ENCODE data around the gene CCDC9B.

Gene CCDC9B

DNA sequence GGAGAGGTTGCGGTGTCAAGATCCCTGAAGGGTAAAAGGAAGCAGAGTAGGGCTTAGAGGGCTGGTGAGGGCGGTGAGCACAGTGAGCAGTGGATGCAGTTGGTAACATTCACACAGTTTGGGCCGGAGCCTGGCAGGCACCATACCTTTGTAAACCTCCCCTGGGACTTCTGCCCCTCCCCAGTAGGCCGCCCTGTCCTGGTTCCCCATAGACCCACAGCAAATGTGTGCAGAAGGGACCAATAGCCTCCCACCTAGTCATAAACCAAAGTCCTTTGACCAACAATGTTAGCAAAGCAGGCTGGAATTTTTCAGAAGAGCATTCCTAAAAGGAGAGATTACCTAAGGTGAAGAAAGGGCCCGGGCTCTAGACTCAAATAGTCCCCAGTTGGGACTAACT lies 8.4 kb upstream of the CCDC9B start:
- Histone ChIP-seq H3K4me3 (ENCODE audit: low read length) (no peak overlapping the region), H3K9ac (ENCODE audit: low read length) (no peak overlapping the region), H3K36me3 (ENCODE audit: control insufficient read depth, low read depth, low read length) (no peaks in the 10 kb centered on the region), H3K27ac (ENCODE audit: low read length) (no peak overlapping the region), H3K9me3 (ENCODE audit: control insufficient read depth, low read depth, low read length) (no peaks in the 10 kb centered on the region), H3K27me3 (ENCODE audit: control insufficient read depth, insufficient read depth, low read length) (no peaks in the 10 kb centered on the region), H3K4me1 (ENCODE audit: control insufficient read depth, low read depth, low read length) (peaks cover 6% of the 10 kb centered on the region)

DNA sequence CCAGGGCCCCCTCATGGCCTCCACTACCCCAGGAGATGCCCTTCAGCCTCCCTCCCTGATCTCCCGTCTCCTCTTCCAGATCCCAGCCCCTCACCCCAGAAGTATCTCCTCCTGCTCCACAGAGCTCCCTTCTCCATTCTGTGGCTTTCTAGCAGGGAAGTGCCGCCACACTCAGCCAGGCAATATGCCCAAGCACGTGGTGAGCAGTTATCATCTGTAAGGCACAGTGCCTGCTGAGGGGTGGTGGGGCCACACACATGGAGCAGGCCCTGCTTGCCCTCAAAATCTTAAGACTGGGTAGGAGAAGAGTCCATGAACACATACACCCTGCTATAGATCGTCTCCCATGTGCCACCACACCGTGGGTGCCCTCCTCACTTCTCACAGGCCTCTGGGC lies 7.7 kb upstream of the CCDC9B start:
- H3K4me1 ChIP-seq (ENCODE audit: control insufficient read depth, low read depth, low read length), result no peaks in the 10 kb centered on the region
- H3K4me3 ChIP-seq (ENCODE audit: low read length), result no peak overlapping the region
- no peaks in the 10 kb centered on the region for H3K36me3 ChIP-seq (ENCODE audit: control insufficient read depth, low read depth, low read length)
- H3K27ac ChIP-seq (ENCODE audit: low read length), result no peak overlapping the region
- no peaks in the 10 kb centered on the region for H3K9me3 ChIP-seq (ENCODE audit: control insufficient read depth, low read depth, low read length)
- no peaks in the 10 kb centered on the region for H3K27me3 ChIP-seq (ENCODE audit: control insufficient read depth, insufficient read depth, low read length)
- H3K9ac ChIP-seq (ENCODE audit: low read length), result no peak overlapping the region

DNA sequence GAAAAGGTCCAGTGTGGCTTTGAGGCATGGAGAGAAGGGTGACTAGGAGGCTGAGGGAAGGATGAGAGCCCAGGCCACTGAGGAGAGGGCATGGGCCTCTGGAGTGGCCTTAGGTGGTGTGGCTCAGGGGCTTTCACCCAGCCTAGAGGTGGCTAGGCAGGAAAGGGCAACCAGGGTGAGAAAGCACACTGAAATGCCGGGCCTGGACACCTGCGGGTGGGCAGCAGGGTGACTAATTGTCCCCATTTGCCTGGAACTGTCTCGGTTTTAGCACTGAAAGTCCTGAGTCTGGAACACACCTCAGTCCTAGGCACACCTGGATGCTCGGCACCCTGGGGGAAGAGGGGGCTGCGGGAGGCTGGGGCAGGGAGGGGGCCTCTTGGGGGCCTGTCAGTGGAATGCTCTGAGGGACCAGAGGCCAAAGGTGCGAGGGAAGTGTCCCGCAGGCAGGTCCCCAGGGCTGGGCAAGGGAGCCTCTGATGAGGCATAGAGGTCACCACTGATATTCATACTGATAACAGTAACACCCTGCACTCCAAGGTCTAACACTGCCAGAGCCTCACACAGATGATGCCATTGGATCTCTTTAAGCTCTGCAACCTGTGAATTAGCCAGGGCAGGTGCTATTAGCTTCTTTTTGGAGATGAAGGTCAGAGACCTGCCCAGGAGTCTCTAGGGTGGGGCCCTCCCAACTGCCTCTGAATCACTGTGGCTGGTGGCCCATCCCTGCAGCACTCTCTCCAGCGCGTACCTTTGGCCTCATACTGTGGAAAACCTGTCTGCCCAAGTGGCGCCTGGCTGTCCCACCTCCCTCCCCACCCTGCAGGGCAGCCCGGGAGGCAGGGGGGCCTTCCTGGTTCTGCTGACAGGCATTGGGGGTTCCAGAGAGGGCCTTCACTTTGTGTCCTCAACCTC lies 7.1 kb upstream of the CCDC9B start:
- H3K27me3 ChIP-seq (ENCODE audit: control insufficient read depth, insufficient read depth, low read length), result no peaks in the 10 kb centered on the region
- H3K9ac ChIP-seq (ENCODE audit: low read length), result no peak overlapping the region
- H3K4me3 ChIP-seq (ENCODE audit: low read length), result no peak overlapping the region
- no peaks in the 10 kb centered on the region for H3K9me3 ChIP-seq (ENCODE audit: control insufficient read depth, low read depth, low read length)
- no peaks in the 10 kb centered on the region for H3K4me1 ChIP-seq (ENCODE audit: control insufficient read depth, low read depth, low read length)
- H3K36me3 ChIP-seq (ENCODE audit: control insufficient read depth, low read depth, low read length), result no peaks in the 10 kb centered on the region
- H3K27ac ChIP-seq (ENCODE audit: low read length), result no peak overlapping the region

DNA sequence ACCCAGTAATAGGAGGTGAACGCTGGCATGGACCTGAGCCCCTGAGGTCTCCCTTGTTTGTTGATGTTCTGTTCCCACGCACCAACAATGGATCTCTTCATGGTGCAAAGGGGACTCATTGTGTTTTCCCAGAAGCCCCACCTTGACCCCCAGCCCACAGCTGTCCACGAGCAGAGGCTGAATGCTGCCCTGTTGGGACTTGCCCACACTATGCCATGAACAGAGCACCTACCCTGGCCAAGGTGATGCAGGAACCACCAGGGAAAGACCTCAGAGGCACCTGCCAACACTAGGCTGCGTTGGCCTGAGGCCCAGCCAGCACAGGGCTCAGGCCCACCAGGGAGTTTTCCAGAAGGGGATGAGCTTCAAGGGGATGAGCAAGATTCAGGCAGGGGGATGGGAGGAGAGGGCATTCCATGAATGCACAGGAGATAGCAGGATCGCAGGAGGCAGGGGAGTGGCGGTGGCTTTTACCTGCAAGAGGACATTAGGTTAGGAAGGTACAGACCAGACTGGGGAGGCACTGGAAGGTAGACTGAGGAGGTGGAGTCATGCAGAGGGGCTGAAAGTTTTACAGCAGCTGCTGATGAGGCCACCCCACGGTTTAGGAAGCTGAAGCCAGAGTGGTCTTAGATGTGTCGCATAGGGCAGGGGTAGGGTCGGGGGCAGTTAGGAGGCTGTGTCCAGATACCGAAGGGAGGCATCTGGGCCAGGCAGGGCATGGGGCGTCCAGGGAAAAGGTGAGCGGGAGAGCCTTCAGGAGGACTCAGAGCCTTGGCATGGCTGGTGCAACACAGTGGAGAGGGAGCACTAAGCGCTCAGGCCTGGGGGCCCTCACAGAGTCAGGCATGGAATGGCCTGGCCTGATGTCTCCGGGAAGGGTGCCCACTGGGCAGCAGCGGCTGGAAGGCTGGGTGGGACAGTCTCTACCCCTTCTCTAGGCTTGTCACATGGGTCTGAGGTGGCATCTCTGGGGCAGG lies 6.1 kb upstream of the CCDC9B start:
- H3K36me3 ChIP-seq (ENCODE audit: control insufficient read depth, low read depth, low read length), result no peaks in the 10 kb centered on the region
- H3K9me3 ChIP-seq (ENCODE audit: control insufficient read depth, low read depth, low read length), result no peaks in the 10 kb centered on the region
- H3K9ac ChIP-seq (ENCODE audit: low read length), result no peak overlapping the region

DNA sequence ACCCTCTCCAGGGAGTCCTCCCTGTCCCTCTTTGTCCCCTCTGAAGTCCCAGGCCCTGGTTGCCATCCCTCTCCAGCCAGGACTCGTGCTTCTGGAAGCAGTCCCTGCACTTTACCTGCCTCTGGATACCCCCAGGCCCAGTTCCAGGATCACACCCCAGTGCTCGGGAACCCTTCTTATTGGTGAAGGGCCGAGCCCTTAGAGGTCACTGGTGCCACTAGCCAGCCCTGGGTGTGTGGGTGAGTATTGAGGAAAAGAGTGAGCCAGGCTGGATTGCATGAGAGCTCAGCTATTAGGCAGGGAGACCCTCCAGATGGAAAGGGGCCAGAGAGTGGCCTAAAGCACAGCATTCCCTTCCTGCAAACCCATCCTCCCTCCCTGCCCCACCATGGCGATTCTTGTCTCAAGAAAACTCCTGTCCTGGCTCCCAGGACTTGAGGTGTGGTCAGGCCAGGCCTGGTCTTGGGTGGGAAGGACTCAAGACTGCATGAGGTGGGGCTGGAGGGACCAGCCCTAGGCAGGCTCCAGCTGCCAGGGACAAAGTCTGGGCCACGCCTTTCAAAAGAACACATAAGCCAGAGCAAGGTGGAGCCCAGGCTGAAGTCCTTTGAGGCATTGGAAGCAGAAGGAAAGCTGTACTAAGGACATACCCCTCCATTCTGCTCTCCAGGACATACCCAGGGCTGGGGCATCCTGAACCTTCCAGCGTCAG lies 5.3 kb upstream of the CCDC9B start:
- Histone ChIP-seq H3K27me3 (ENCODE audit: control insufficient read depth, insufficient read depth, low read length) (no peaks in the 10 kb centered on the region), H3K4me3 (ENCODE audit: low read length) (no peak overlapping the region), H3K27ac (ENCODE audit: low read length) (no peak overlapping the region), H3K4me1 (ENCODE audit: control insufficient read depth, low read depth, low read length) (no peaks in the 10 kb centered on the region), H3K9me3 (ENCODE audit: control insufficient read depth, low read depth, low read length) (no peaks in the 10 kb centered on the region), H3K9ac (ENCODE audit: low read length) (no peak overlapping the region), H3K36me3 (ENCODE audit: control insufficient read depth, low read depth, low read length) (no peaks in the 10 kb centered on the region)

More for the DNA sequence above, 6.1 kb upstream of the CCDC9B start:
- Histone ChIP-seq H3K4me1 (ENCODE audit: control insufficient read depth, low read depth, low read length) (no peaks in the 10 kb centered on the region), H3K4me3 (ENCODE audit: low read length) (no peak overlapping the region), H3K27me3 (ENCODE audit: control insufficient read depth, insufficient read depth, low read length) (no peaks in the 10 kb centered on the region), H3K27ac (ENCODE audit: low read length) (no peak overlapping the region)

DNA sequence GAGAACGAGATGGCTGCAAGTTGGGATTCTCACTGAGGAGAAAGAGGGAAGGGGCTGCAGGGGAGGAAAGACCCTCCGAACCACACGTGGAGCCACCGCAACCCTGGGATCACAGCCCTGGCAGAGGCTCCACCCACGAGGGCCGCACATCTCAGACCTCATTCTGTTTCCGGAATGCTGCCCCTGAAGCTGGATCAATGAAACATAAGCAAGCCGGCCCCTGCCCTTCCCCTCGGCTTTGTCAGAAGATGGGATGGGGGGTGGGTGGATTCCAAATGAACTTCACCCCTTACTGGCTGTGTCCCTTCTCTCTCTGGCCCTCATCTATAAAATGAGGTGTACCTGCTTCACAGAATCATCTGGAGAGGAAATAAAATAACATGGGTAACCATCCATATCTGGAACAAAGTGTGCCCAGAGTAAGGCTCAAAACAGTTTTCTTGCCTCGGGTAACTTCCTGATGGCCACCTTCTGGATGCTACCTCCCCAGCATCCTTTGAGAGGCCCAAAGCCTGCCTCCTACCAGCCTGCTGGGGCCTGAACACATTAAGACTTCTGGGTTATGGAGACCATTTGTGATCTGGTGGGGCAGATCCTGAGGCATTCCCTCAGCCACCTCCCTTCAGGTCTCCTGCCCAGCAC lies 4.6 kb upstream of the CCDC9B start:
- Histone ChIP-seq H3K36me3 (ENCODE audit: control insufficient read depth, low read depth, low read length) (no peaks in the 10 kb centered on the region), H3K9ac (ENCODE audit: low read length) (no peak overlapping the region), H3K4me1 (ENCODE audit: control insufficient read depth, low read depth, low read length) (no peaks in the 10 kb centered on the region), H3K27me3 (ENCODE audit: control insufficient read depth, insufficient read depth, low read length) (no peaks in the 10 kb centered on the region), H3K4me3 (ENCODE audit: low read length) (no peak overlapping the region), H3K9me3 (ENCODE audit: control insufficient read depth, low read depth, low read length) (no peaks in the 10 kb centered on the region), H3K27ac (ENCODE audit: low read length) (no peak overlapping the region)

DNA sequence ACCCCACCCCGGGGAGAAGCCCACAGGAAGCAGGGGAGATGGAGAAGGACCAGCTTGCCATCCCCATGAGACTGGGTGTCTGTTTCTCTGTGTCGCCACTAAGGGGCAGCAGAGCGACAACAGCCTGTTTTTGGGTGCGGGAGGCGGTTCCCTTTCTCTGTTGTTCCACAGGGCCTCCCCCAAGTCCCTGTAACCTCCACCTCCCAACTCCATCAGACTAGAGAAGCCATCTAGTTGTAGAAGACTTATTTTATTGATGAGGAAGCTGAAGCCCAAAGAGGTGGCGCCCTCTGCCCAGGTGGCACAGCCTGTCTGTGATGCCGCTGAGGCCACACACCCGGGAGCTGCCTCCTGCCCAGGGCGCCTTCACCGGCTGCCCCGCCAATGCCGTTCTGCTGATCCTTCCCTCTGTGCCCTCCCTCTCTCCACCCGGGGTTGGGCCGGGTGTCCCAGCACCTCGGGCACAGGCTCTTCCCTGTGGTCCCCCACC lies 3.9 kb upstream of the CCDC9B start:
- Histone ChIP-seq H3K36me3 (ENCODE audit: control insufficient read depth, low read depth, low read length) (no peaks in the 10 kb centered on the region), H3K9me3 (ENCODE audit: control insufficient read depth, low read depth, low read length) (no peaks in the 10 kb centered on the region), H3K9ac (ENCODE audit: low read length) (no peak overlapping the region), H3K27me3 (ENCODE audit: control insufficient read depth, insufficient read depth, low read length) (no peaks in the 10 kb centered on the region), H3K4me1 (ENCODE audit: control insufficient read depth, low read depth, low read length) (no peaks in the 10 kb centered on the region), H3K4me3 (ENCODE audit: low read length) (no peak overlapping the region), H3K27ac (ENCODE audit: low read length) (no peak overlapping the region)

DNA sequence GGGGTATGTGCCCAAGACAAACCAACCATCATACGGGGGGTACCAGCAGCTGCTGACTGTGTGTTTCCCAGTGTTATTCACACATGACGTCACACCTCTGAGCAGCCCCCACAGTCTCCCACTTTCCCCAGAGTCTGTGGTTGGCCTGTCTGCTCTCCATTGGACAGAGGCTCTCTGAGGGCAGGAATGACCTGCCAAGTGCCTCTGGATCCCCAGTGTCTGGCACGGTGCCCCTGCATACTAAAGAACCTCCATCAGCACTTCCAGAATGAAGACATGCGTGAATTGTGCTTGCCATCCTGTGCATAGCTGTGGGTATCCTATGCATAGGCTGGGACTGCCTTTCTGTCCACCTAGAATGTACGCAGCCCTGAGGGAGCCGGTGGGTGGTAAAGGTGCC lies 3.5 kb upstream of the CCDC9B start:
- Histone ChIP-seq H3K27me3 (ENCODE audit: control insufficient read depth, insufficient read depth, low read length) (no peaks in the 10 kb centered on the region), H3K27ac (ENCODE audit: low read length) (no peak overlapping the region), H3K9ac (ENCODE audit: low read length) (no peak overlapping the region), H3K4me1 (ENCODE audit: control insufficient read depth, low read depth, low read length) (no peaks in the 10 kb centered on the region), H3K36me3 (ENCODE audit: control insufficient read depth, low read depth, low read length) (no peaks in the 10 kb centered on the region), H3K9me3 (ENCODE audit: control insufficient read depth, low read depth, low read length) (no peaks in the 10 kb centered on the region), H3K4me3 (ENCODE audit: low read length) (no peak overlapping the region)

DNA sequence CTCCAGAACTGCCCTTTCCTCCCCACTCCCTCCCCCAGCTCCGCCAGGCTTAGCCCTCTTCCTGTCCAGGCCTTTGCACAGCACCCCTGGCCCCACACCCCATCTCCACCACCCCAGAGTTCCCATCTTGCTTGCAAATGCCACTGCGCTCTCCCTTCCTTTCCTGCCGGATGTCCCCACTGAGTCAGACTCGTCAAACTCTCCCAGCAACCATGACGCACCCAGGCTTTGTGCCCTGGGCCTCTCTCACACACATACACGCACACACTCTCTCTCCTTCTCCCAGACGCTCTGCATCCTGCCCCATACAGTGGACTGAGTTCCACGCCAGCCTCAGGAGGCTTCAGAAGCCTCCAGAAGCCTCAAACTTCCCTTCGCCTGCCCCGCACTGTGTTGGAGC lies 2.8 kb upstream of the CCDC9B start:
- H3K9me3 ChIP-seq (ENCODE audit: control insufficient read depth, low read depth, low read length), result no peaks in the 10 kb centered on the region
- H3K4me3 ChIP-seq (ENCODE audit: low read length), result no peak overlapping the region
- no peaks in the 10 kb centered on the region for H3K4me1 ChIP-seq (ENCODE audit: control insufficient read depth, low read depth, low read length)
- no peaks in the 10 kb centered on the region for H3K36me3 ChIP-seq (ENCODE audit: control insufficient read depth, low read depth, low read length)
- H3K27ac ChIP-seq (ENCODE audit: low read length), result no peak overlapping the region
- no peaks in the 10 kb centered on the region for H3K27me3 ChIP-seq (ENCODE audit: control insufficient read depth, insufficient read depth, low read length)
- no peak overlapping the region for H3K9ac ChIP-seq (ENCODE audit: low read length)

DNA sequence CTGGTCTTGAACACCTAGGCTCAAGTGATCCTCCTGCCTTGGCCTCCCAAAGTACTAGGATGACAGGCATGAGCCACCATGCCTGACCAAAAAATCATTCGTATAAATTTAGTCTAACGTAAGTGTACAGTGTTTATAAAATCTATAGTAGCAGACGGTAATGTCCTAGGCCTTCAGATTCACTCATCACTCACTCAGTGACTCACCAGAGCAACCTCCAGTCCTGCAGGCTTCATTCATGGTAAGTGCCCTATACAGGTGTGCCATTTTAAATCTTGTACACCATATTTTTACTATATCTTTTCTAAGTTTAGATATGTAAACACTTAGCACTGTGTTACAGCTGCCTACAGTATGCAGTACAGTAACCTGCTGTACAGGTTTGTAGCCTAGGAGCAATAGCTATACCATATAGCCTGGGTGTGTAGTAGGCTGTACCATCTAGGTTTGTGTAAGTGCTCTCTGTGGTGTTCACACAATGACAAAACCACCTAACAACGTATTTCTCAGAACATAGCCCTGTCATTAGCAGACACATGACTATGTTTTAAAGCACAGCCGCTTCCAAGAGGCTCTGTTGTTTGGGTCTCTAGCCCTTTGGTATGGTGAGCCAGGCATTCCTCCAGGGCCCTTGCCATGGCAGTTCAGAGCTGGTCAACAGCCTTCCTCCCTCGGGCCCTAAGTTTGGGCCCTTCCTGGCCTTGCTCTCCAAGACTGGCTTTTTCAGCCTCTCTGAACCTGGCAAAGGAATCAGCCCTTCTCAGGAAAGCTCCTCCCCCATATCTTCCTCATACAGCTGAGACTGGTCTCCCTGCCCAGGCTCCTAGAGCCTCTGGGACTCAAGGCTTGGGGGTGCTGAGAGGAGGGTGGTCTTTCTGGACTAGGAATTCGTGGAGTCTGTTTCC lies 1.9 kb upstream of the CCDC9B start:
- H3K36me3 ChIP-seq (ENCODE audit: control insufficient read depth, low read depth, low read length), result no peaks in the 10 kb centered on the region
- H3K4me3 ChIP-seq (ENCODE audit: low read length), result no peak overlapping the region
- no peaks in the 10 kb centered on the region for H3K27me3 ChIP-seq (ENCODE audit: control insufficient read depth, insufficient read depth, low read length)
- no peaks in the 10 kb centered on the region for H3K9me3 ChIP-seq (ENCODE audit: control insufficient read depth, low read depth, low read length)
- H3K9ac ChIP-seq (ENCODE audit: low read length), result no peak overlapping the region
- no peak overlapping the region for H3K27ac ChIP-seq (ENCODE audit: low read length)
- no peaks in the 10 kb centered on the region for H3K4me1 ChIP-seq (ENCODE audit: control insufficient read depth, low read depth, low read length)
